ENCODE measurements around the gene SERTAD3. TPM values are rescaled to one million over a fixed set of nuclear protein-coding genes. Genes with fewer than 3 reads are reported as not detected.

Gene SERTAD3
- total and polyA plus RNA-seq, 2 donors = 17.6 to 35.2 TPM

DNA sequence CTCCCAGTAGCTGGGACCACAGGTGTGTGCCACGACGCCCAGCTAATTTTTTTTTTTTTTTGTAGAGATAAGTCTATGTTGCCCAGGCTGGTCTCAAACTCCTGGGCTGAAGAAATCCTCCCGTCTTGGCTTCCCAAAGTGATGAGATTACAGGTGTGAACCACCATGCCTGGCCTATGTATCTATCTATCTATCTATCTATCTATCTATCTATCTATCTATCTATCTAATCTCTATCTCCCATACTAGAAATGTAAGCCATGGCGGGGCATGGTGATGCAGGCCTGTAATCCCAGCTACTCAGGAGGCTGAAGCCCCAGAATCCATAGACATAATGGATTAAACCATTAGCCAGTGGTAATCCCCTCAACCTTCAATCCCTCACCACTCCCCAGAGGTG lies 6.5 kb upstream of the SERTAD3 start:
- Histone ChIP-seq H3K36me3 (ENCODE audit: control insufficient read depth in 2 of 2, insufficient read depth in 2 of 2, low read length in 1 of 2) (no peaks in the 10 kb centered on the region), H3K4me1 (ENCODE audit: control insufficient read depth in 2 of 2, insufficient read depth in 2 of 2, low read length in 2 of 2) (no peaks in the 10 kb centered on the region), H3K4me3 (ENCODE audit: low read length in 2 of 2) (no peak overlapping the region), H3K27me3 (ENCODE audit: control insufficient read depth in 2 of 2, insufficient read depth in 1 of 2, low read length in 1 of 2) (no peaks in the 10 kb centered on the region), H3K9me3 (ENCODE audit: control insufficient read depth in 2 of 2, insufficient read depth in 1 of 2, low read length in 1 of 2) (no peaks in the 10 kb centered on the region), H3K27ac (ENCODE audit: low read depth in 1 of 2, low read length in 1 of 2) (no peak overlapping the region)
- 95% methylated on average over 4 of the region's 4 CpGs for WGBS
- no peak for DNase-seq (ENCODE audit: low read depth in 6 of 9, low spot score in 9 of 9)

DNA sequence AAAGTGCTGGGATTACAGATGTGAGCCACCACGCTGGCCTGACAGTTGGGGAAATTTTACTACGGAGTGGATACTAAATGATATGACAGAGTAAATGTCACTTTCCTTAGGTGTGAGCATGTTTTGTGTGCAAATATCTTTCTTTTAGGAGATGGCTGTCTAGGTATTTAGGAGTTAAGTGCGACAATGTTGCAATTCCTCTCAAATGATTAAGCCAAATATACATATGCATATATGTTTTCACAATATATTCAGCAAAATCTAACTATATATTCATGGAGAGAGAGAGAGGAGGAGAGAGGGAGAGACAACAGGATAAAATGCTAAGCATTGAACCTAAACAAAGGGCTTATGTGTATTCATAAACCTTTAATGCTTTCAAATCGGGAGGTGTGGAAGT lies 5.4 kb upstream of the SERTAD3 start:
- no peaks in the 10 kb centered on the region for H3K9me3 ChIP-seq (ENCODE audit: control insufficient read depth in 2 of 2, insufficient read depth in 1 of 2, low read length in 1 of 2)
- H3K27me3 ChIP-seq (ENCODE audit: control insufficient read depth in 2 of 2, insufficient read depth in 1 of 2, low read length in 1 of 2) = no peaks in the 10 kb centered on the region
- H3K4me1 ChIP-seq (ENCODE audit: control insufficient read depth in 2 of 2, insufficient read depth in 2 of 2, low read length in 2 of 2) = peaks cover 3 to 5% of the 10 kb centered on the region in 2 donors
- H3K27ac ChIP-seq (ENCODE audit: low read depth in 1 of 2, low read length in 1 of 2) = no peak overlapping the region
- no peak for DNase-seq (ENCODE audit: low read depth in 6 of 9, low spot score in 9 of 9)
- no peaks in the 10 kb centered on the region for H3K36me3 ChIP-seq (ENCODE audit: control insufficient read depth in 2 of 2, insufficient read depth in 2 of 2, low read length in 1 of 2)
- WGBS = 97% methylated on average over 4 of the region's 4 CpGs
- H3K4me3 ChIP-seq (ENCODE audit: low read length in 2 of 2) = no peak overlapping the region

DNA sequence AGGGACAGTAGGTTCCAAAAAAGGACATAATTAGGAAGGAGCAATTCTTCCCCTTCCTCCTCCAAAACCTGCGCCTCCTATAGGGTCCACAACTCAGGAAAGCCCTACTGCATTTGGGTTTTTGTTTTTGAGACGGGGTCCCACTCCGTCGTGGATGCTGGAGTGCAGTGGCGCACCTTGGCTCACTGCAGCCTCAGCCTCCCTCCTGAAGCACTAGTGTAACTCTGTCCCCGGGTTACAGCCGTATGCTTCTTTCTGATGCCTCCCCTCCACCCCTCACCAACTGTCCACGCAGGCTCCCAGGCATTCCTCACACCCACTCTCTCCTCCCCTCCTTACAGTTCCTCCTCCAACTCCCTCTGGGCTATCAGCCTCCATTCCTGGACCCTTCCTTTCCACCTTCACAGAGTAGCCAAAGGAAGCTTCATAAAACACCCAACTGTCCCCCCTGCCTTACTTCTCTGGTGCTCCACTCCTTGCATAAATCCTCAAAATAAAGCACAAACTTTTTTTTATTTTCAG lies 2.2 kb upstream of the SERTAD3 start:
- Histone ChIP-seq H3K9me3 (ENCODE audit: control insufficient read depth in 2 of 2, insufficient read depth in 1 of 2, low read length in 1 of 2) (no peaks in the 10 kb centered on the region), H3K27me3 (ENCODE audit: control insufficient read depth in 2 of 2, insufficient read depth in 1 of 2, low read length in 1 of 2) (no peaks in the 10 kb centered on the region), H3K27ac (ENCODE audit: low read depth in 1 of 2, low read length in 1 of 2) (peak overlapping the region in 1 of 2 donors; percentile 33), H3K36me3 (ENCODE audit: control insufficient read depth in 2 of 2, insufficient read depth in 2 of 2, low read length in 1 of 2) (peaks cover 9% of the 10 kb centered on the region in 2 donors), H3K4me3 (ENCODE audit: low read length in 2 of 2) (no peak overlapping the region), H3K4me1 (ENCODE audit: control insufficient read depth in 2 of 2, insufficient read depth in 2 of 2, low read length in 2 of 2) (peaks cover 8 to 13% of the 10 kb centered on the region in 2 donors)
- 94% methylated on average over 8 of the region's 8 CpGs for WGBS
- no peak for DNase-seq (ENCODE audit: low read depth in 6 of 9, low spot score in 9 of 9)

DNA sequence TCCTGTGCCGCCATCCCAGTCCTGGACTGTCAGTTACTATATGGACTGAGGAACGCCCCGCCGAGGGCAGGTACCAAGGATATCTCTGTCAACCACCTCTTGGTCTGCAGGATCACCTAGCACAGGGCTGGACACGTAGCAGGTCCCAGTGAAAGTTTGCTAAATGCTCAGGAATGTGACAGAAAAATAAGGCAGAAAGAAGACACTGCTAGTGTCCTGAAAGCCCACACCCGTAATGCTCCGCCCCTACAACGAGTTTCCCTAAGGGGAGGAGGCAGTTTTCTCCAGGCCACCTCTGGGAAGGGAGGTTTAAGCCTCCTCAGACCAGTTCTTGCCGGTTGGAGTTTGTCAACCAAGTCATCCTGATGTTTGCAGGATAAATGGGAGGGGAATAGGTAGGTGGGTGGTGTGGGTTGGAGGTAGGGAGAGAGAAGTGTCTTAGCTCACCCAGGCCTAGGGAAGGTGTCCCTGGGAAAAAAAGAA lies 1.7 kb upstream of the SERTAD3 start:
- no peak for DNase-seq (ENCODE audit: low read depth in 6 of 9, low spot score in 9 of 9)

DNA sequence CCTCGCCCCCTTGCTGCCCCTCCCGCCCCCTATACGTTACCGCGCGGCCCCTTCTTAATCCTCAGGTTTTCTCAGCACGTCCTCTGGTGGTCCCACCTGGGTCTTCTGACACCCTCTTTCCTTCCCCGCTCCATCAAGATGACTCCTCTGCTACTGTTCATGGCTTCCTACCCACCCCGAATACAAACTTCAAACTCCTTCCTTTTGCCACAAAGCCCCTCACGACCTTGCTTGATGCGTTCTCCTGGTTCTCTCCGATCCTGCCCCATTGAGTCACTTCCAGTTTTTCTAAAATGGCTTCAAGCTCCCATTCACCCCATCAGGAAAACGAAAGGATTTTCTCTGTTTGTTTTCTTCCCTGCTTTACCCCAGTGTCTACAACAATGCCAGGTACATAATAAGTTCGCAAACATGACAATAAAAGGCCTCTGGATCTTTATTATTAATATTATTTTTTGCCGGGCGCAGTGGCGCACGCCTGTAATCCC lies 734 bp upstream of the SERTAD3 start:
- peaks cover 8 to 16% of the 10 kb centered on the region in 2 donors for H3K4me1 ChIP-seq (ENCODE audit: control insufficient read depth in 2 of 2, insufficient read depth in 2 of 2, low read length in 2 of 2)
- WGBS = 26% methylated on average over 18 of the region's 18 CpGs
- H3K36me3 ChIP-seq (ENCODE audit: control insufficient read depth in 2 of 2, insufficient read depth in 2 of 2, low read length in 1 of 2) = peaks cover 19 to 22% of the 10 kb centered on the region in 2 donors

More for the DNA sequence above, 1.7 kb upstream of the SERTAD3 start:
- peaks cover 8 to 13% of the 10 kb centered on the region in 2 donors for H3K4me1 ChIP-seq (ENCODE audit: control insufficient read depth in 2 of 2, insufficient read depth in 2 of 2, low read length in 2 of 2)
- H3K27ac ChIP-seq (ENCODE audit: low read depth in 1 of 2, low read length in 1 of 2) = peak overlapping the region; percentile 53 to 66
- H3K36me3 ChIP-seq (ENCODE audit: control insufficient read depth in 2 of 2, insufficient read depth in 2 of 2, low read length in 1 of 2) = peaks cover 14% of the 10 kb centered on the region in 2 donors
- no peak overlapping the region for H3K4me3 ChIP-seq (ENCODE audit: low read length in 2 of 2)
- no peaks in the 10 kb centered on the region for H3K27me3 ChIP-seq (ENCODE audit: control insufficient read depth in 2 of 2, insufficient read depth in 1 of 2, low read length in 1 of 2)
- H3K9me3 ChIP-seq (ENCODE audit: control insufficient read depth in 2 of 2, insufficient read depth in 1 of 2, low read length in 1 of 2) = no peaks in the 10 kb centered on the region
- 94% methylated on average over 9 of the region's 9 CpGs for WGBS

DNA sequence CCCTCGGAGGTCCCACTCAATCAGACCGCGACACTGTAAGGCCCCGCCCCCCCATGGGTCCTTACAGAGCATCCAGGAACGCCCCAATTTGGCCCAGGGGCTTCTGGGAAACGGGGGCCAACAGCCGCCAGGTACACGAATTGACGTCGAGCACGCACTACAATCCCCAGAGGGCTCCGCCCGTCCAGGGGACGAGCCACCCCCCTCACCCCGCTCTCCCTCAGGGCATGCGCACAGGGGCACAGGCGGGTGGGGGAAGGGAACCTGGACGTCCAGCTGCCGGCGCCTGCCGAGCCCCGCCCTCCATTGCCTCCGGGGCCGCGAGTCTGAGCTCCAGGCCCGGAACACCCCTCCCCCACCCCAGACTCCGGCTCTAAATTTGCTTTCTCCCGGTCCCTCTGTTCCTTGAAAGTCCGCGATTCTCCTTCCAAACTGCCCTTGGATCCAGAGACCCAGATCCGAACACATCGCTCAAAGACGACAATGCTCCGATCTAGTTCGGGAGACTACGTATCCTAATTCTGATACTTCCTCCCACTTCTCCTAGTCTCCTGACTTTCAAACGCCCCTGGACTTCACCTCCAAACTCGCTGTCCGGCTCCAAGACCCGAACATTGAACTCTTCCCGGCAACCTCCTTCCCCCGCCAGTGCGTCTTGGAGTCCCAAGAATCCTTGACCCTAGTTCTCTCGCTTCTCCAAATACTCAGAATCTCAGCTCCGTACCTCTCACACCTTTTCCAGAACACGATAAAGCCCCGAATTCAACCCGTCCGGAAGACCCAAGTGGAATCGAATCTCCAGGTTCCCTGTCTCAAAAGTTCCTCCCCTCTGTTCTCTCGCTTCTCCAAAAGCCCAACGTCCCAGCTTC lies 770 bp downstream of the SERTAD3 start:
- DNase-seq (ENCODE audit: low read depth in 6 of 9, low spot score in 9 of 9) = peak; percentile 95 to 100 (median 99)
- Histone ChIP-seq H3K36me3 (ENCODE audit: control insufficient read depth in 2 of 2, insufficient read depth in 2 of 2, low read length in 1 of 2) (peaks cover 19 to 22% of the 10 kb centered on the region in 2 donors), H3K4me3 (ENCODE audit: low read length in 2 of 2) (peak overlapping the region; percentile 75 to 90), H3K27me3 (ENCODE audit: control insufficient read depth in 2 of 2, insufficient read depth in 1 of 2, low read length in 1 of 2) (no peaks in the 10 kb centered on the region), H3K27ac (ENCODE audit: low read depth in 1 of 2, low read length in 1 of 2) (peak overlapping the region; percentile 89 to 99), H3K4me1 (ENCODE audit: control insufficient read depth in 2 of 2, insufficient read depth in 2 of 2, low read length in 2 of 2) (peaks cover 8 to 16% of the 10 kb centered on the region in 2 donors), H3K9me3 (ENCODE audit: control insufficient read depth in 2 of 2, insufficient read depth in 1 of 2, low read length in 1 of 2) (no peaks in the 10 kb centered on the region)
- under 1% methylated on average over 52 of the region's 52 CpGs for WGBS

More for the DNA sequence above, 734 bp upstream of the SERTAD3 start:
- Histone ChIP-seq H3K27me3 (ENCODE audit: control insufficient read depth in 2 of 2, insufficient read depth in 1 of 2, low read length in 1 of 2) (no peaks in the 10 kb centered on the region), H3K27ac (ENCODE audit: low read depth in 1 of 2, low read length in 1 of 2) (peak overlapping the region; percentile 48 to 99), H3K4me3 (ENCODE audit: low read length in 2 of 2) (peak overlapping the region; percentile 75 to 90), H3K9me3 (ENCODE audit: control insufficient read depth in 2 of 2, insufficient read depth in 1 of 2, low read length in 1 of 2) (no peaks in the 10 kb centered on the region)
- no peak for DNase-seq (ENCODE audit: low read depth in 6 of 9, low spot score in 9 of 9)

DNA sequence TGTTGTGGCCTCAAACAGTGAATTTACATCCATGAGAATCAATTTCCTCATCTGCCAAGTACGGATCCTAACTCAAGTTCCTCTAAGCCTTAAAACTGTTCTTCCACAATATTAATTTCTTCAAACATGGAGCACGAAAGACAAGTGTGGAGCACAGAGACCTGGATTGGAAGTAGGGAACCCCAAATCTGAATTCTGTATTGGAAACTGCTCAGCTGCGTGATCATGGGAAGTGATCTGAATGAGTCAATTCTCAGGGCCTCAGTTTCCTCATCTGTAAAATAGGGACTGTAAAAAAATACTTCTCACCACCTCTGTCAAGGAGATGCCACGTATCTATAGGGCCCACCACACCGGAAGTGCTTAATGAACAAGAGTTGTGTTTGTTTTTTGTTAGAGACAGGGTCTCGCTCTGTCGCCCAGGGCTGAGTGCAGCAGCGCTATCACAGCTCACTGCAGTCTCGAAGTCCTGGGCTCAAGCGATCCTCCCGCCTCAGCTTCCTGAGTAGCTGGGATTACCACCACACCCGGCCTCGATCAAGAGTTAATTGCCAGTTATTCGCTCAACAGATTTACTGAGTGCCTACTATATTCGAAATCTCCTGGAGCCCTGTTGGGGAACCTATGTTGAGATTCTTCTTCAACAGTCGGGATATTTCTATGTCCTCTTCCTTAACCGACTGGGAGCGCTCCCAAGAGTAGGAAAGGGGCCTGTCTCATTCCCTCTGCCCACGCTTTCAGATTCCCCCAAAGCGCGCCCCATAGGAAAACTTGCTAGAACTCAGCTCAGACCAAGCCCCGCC lies 1.6 kb downstream of the SERTAD3 start:
- Histone ChIP-seq H3K27ac (ENCODE audit: low read depth in 1 of 2, low read length in 1 of 2) (peak overlapping the region; percentile 66 to 81), H3K27me3 (ENCODE audit: control insufficient read depth in 2 of 2, insufficient read depth in 1 of 2, low read length in 1 of 2) (no peaks in the 10 kb centered on the region), H3K9me3 (ENCODE audit: control insufficient read depth in 2 of 2, insufficient read depth in 1 of 2, low read length in 1 of 2) (no peaks in the 10 kb centered on the region), H3K4me1 (ENCODE audit: control insufficient read depth in 2 of 2, insufficient read depth in 2 of 2, low read length in 2 of 2) (peaks cover 8 to 16% of the 10 kb centered on the region in 2 donors), H3K4me3 (ENCODE audit: low read length in 2 of 2) (peak overlapping the region; percentile 75 to 90), H3K36me3 (ENCODE audit: control insufficient read depth in 2 of 2, insufficient read depth in 2 of 2, low read length in 1 of 2) (peaks cover 19 to 22% of the 10 kb centered on the region in 2 donors)
- no peak for DNase-seq (ENCODE audit: low read depth in 6 of 9, low spot score in 9 of 9)
- WGBS = 26% methylated on average over 22 of the region's 22 CpGs

DNA sequence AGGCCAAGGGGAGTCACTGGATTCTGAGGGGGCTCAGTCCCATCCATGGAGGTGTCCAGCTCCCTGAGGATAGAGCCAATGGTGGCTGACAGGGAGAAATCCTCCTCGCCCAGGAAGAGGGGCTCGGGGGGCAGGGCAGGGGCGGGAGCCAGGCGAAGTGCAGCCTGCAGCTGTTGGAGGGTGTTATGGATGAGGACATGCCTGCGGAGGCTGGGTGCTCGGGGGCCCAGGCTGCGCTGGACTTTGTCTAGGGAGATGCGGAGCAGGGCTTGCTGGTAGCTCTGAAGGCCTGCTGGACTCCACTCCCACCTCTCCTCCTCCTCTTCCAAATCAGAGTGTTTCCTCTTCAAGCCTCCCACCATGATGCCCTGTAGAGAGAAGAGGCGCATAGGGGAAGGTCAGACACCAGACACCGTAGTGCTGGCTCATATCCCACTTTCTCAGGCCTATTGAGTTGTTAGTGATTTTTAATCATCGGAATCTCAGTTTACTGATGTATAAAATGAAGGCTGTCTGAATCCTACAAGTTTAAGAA lies 2.3 kb downstream of the SERTAD3 start:
- no peaks in the 10 kb centered on the region for H3K9me3 ChIP-seq (ENCODE audit: control insufficient read depth in 2 of 2, insufficient read depth in 1 of 2, low read length in 1 of 2)
- H3K4me3 ChIP-seq (ENCODE audit: low read length in 2 of 2) = peak overlapping the region in 1 of 2 donors; percentile 9
- DNase-seq (ENCODE audit: low read depth in 6 of 9, low spot score in 9 of 9) = no peak
- peaks cover 19 to 22% of the 10 kb centered on the region in 2 donors for H3K36me3 ChIP-seq (ENCODE audit: control insufficient read depth in 2 of 2, insufficient read depth in 2 of 2, low read length in 1 of 2)
- no peaks in the 10 kb centered on the region for H3K27me3 ChIP-seq (ENCODE audit: control insufficient read depth in 2 of 2, insufficient read depth in 1 of 2, low read length in 1 of 2)
- peaks cover 8 to 16% of the 10 kb centered on the region in 2 donors for H3K4me1 ChIP-seq (ENCODE audit: control insufficient read depth in 2 of 2, insufficient read depth in 2 of 2, low read length in 2 of 2)
- H3K27ac ChIP-seq (ENCODE audit: low read depth in 1 of 2, low read length in 1 of 2) = no peak overlapping the region
- WGBS = 98% methylated on average over 11 of the region's 11 CpGs
